MM.1S (cell line): ENCODE data around the gene SLC9A1.

Source experiments
- DNase-seq: peaks from one replicate; pipeline ENCODE4 v3.0.0-alpha.2; 2015
- H2AFZ ChIP-seq: fragments of 300-600 bp; sonication (generic); 2 replicates; pipeline ENCODE4 v1.6.0; 2016; ENCODE audit warnings: antibody characterized with exemption, low read length
- H3F3A ChIP-seq: fragments of 300-600 bp; sonication (generic); 2 replicates; pipeline ENCODE4 v1.6.1; 2016; ENCODE audit warnings: mild to moderate bottlenecking, antibody characterized with exemption, low read length, moderate library complexity, mixed read lengths; ENCODE audit not compliant: insufficient read depth
- H3K27ac ChIP-seq: fragments of 300-600 bp; sonication (generic); 2 replicates; pipeline ENCODE4 v1.5.1; 2016; ENCODE audit warnings: mild to moderate bottlenecking, low read length
- H3K27me3 ChIP-seq: fragments of 300-600 bp; sonication (generic); replicated peaks from 2 replicates; pipeline ENCODE4 v1.6.0; 2016; ENCODE audit warnings: low read length; ENCODE audit not compliant: insufficient read depth
- H3K36me3 ChIP-seq: fragments of 300-600 bp; sonication (generic); replicated peaks from 2 replicates; pipeline ENCODE4 v1.6.1; 2016; ENCODE audit warnings: mild to moderate bottlenecking, low read length, mixed read lengths; ENCODE audit not compliant: insufficient read depth
- H3K4me1 ChIP-seq: fragments of 300-600 bp; sonication (generic); 2 replicates; pipeline ENCODE4 v1.6.1; 2016; ENCODE audit warnings: low read length, mixed read lengths
- H3K4me2 ChIP-seq: fragments of 300-600 bp; sonication (generic); 2 replicates; pipeline ENCODE4 v1.6.0; 2016; ENCODE audit warnings: low read depth, low read length
- H3K4me3 ChIP-seq: fragments of 300-600 bp; sonication (generic); 2 replicates; pipeline ENCODE4 v1.5.1; 2016; ENCODE audit warnings: low read length, mixed read lengths
- H3K79me2 ChIP-seq: fragments of 300-600 bp; sonication (generic); 2 replicates; pipeline ENCODE4 v1.6.1; 2016; ENCODE audit warnings: mixed run types, low read length, mixed read lengths
- H3K9ac ChIP-seq: fragments of 300-600 bp; sonication (generic); 2 replicates; pipeline ENCODE4 v1.6.1; 2016; ENCODE audit warnings: low read length, mixed read lengths
- H3K9me2 ChIP-seq: fragments of 300-600 bp; sonication (generic); replicated peaks from 2 replicates; pipeline ENCODE4 v1.6.1; 2016; ENCODE audit warnings: mild to moderate bottlenecking, low read length, mixed read lengths; ENCODE audit not compliant: insufficient read depth
- H3K9me3 ChIP-seq: fragments of 300-600 bp; sonication (generic); replicated peaks from 2 replicates; pipeline ENCODE4 v1.6.1; 2016; ENCODE audit warnings: mild to moderate bottlenecking, low read length, mixed read lengths; ENCODE audit not compliant: insufficient read depth
- H4K20me1 ChIP-seq: fragments of 300-600 bp; sonication (generic); 2 replicates; pipeline ENCODE4 v1.6.1; 2016; ENCODE audit warnings: mild to moderate bottlenecking, low read length, moderate library complexity, mixed read lengths; ENCODE audit not compliant: insufficient read depth
- EZH2 ChIP-seq: fragments of 300-600 bp; sonication (generic); optimal IDR thresholded peaks from 2 replicates; pipeline ENCODE3; 2017; ENCODE audit warnings: low read depth, mild to moderate bottlenecking, antibody characterized with exemption, low read length, mixed read lengths
- EZH2phosphoT487 ChIP-seq: fragments of 300-600 bp; sonication (generic); IDR thresholded peaks from 2 replicates; pipeline ENCODE4 v1.6.1; 2018; ENCODE audit warnings: antibody characterized with exemption, low read length
- TF ChIP-seq, protein P1 (sequence below): fragments of 300-600 bp; sonication (generic); IDR thresholded peaks from 2 replicates; pipeline ENCODE4 v1.5.1; 2016; ENCODE audit warnings: antibody characterized with exemption, low read length, mixed read lengths

SLC9A1 gene

GRCh38 chr1:27105018-27105417 lies 49.9 kb downstream of the SLC9A1 start:
- H3K4me2 ChIP-seq = no peak overlapping the region
- H3K4me1 ChIP-seq = no peaks in the 10 kb centered on the region
- H3K9me3 ChIP-seq = no peaks in the 10 kb centered on the region
- no peaks in the 10 kb centered on the region for H3F3A ChIP-seq
- H3K27me3 ChIP-seq = no peaks in the 10 kb centered on the region
- TF ChIP-seq EZH2phosphoT487 = no peak
- TF ChIP-seq, protein P1, sequence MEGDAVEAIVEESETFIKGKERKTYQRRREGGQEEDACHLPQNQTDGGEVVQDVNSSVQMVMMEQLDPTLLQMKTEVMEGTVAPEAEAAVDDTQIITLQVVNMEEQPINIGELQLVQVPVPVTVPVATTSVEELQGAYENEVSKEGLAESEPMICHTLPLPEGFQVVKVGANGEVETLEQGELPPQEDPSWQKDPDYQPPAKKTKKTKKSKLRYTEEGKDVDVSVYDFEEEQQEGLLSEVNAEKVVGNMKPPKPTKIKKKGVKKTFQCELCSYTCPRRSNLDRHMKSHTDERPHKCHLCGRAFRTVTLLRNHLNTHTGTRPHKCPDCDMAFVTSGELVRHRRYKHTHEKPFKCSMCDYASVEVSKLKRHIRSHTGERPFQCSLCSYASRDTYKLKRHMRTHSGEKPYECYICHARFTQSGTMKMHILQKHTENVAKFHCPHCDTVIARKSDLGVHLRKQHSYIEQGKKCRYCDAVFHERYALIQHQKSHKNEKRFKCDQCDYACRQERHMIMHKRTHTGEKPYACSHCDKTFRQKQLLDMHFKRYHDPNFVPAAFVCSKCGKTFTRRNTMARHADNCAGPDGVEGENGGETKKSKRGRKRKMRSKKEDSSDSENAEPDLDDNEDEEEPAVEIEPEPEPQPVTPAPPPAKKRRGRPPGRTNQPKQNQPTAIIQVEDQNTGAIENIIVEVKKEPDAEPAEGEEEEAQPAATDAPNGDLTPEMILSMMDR = no peak
- no peak for TF ChIP-seq EZH2
- no peaks in the 10 kb centered on the region for H3K36me3 ChIP-seq
- H4K20me1 ChIP-seq = no peaks in the 10 kb centered on the region
- H3K79me2 ChIP-seq = no peaks in the 10 kb centered on the region
- no peak for DNase-seq
- no peak overlapping the region for H2AFZ ChIP-seq
- no peak overlapping the region for H3K4me3 ChIP-seq
- no peaks in the 10 kb centered on the region for H3K9me2 ChIP-seq
- H3K9ac ChIP-seq = no peak overlapping the region
- H3K27ac ChIP-seq = no peak overlapping the region

DNA sequence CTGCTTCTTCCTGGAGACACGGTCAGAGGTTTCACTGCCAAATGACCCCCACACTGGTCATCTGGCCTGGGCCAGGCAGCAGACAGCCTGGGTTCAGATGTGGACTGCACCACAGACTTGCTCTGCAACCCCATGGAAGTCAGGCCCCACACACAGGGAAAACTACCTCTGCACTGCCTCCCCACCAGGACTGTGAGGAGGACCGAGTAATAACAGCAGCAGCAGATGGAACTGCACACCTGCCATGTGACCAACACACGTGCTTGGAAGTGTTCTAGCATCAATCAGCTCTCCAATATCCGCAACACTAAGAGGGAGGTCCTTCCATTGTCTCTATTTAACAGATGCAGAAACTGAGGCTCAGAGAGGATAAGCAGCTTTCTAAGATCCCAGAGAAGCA lies 51.4 kb downstream of the SLC9A1 start:
- Histone ChIP-seq H3K79me2 (no peaks in the 10 kb centered on the region), H3K27me3 (no peaks in the 10 kb centered on the region), H3K27ac (no peak overlapping the region), H4K20me1 (no peaks in the 10 kb centered on the region), H3F3A (no peaks in the 10 kb centered on the region), H2AFZ (no peak overlapping the region), H3K9me3 (no peaks in the 10 kb centered on the region), H3K4me2 (no peak overlapping the region), H3K9ac (no peak overlapping the region), H3K36me3 (no peaks in the 10 kb centered on the region), H3K4me3 (no peak overlapping the region), H3K9me2 (no peaks in the 10 kb centered on the region), H3K4me1 (no peaks in the 10 kb centered on the region)
- no peak for DNase-seq
- TF ChIP-seq EZH2phosphoT487 = no peak
- TF ChIP-seq, protein P1 = no peak
- TF ChIP-seq EZH2 = no peak

DNA sequence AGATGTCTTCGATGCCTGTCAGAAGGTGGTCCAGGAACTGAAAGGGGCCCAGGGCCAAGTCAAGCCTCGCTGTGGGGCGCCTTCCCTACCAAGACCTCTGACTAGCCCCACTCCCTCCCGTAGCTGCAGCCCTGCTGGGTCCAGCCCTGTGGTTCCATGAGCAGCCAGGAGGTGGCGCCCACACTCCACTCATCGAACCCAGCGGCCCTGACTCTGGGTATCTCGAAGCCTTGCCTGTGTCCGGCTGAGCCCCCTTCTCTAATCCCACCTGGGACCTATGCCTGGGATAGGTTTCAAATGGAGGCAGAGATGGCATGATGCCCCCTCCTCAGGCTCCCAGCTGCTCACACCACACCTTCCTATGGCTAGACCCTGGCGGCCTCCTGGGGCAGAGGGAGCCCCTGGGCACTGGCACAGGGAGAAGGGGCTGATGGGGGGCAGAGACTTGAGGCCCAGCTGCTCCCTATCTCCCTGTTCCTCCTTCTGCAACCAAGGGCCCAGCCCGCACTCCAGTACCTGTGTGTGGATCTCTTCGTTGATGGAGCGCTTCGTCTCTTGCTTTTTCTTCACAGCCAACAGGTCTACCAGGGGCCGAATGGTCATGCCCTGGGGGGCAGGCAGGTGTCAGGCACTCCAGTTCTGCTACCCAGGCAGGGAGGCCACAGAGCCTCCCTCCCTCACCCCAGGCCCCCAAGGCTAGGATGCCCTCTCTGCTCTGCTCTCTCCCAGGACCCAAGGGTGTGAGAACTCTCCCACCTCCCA lies 52.0 kb downstream of the SLC9A1 start:
- peak; percentile 58 for DNase-seq
- no peak overlapping the region for H3K27ac ChIP-seq
- no peak overlapping the region for H3K4me3 ChIP-seq
- H3K4me1 ChIP-seq = no peaks in the 10 kb centered on the region
- no peaks in the 10 kb centered on the region for H3K79me2 ChIP-seq
- no peaks in the 10 kb centered on the region for H3F3A ChIP-seq
- H3K27me3 ChIP-seq = no peaks in the 10 kb centered on the region
- H3K9me3 ChIP-seq = no peaks in the 10 kb centered on the region
- H3K36me3 ChIP-seq = no peaks in the 10 kb centered on the region
- no peaks in the 10 kb centered on the region for H4K20me1 ChIP-seq
- no peak overlapping the region for H3K4me2 ChIP-seq
- no peak for TF ChIP-seq EZH2
- no peak for TF ChIP-seq EZH2phosphoT487
- TF ChIP-seq, protein P1 = peak; percentile 95
- no peaks in the 10 kb centered on the region for H3K9me2 ChIP-seq
- H3K9ac ChIP-seq = no peak overlapping the region
- H2AFZ ChIP-seq = no peak overlapping the region
